ENCODE measurements around the gene ARHGEF4.

Gene ARHGEF4

GRCh38 chr2:130836501-130837174 lies at the start of gene ARHGEF4:
TSS of gene ARHGEF4 (plus strand) at chr2:130836914. CDS start at chr2:130836954, 40 bp downstream.
- no peak for DNase-seq (ENCODE audit: low spot score)
- no peak for FAIRE-seq

- FAIRE-seq (no peak), DNase-seq (ENCODE audit: low spot score) (no peak)
Observed at GRCh38 chr2:130787841-130788240, 48.9 kb upstream of the ARHGEF4 start.

GRCh38 chr2:130790312-130790711 lies 46.4 kb upstream of the ARHGEF4 start:
- FAIRE-seq, result no peak
- DNase-seq (ENCODE audit: low spot score), result no peak

GRCh38 chr2:130790804-130791616 lies 45.7 kb upstream of the ARHGEF4 start:
- FAIRE-seq (no peak), DNase-seq (ENCODE audit: low spot score) (no peak)

GRCh38 chr2:130791617-130791939 lies 45.1 kb upstream of the ARHGEF4 start:
- DNase-seq (ENCODE audit: low spot score) (no peak), FAIRE-seq (no peak)

- no peak for DNase-seq (ENCODE audit: low spot score)
- no peak for FAIRE-seq
Observed at GRCh38 chr2:130795431-130795830, 41.3 kb upstream of the ARHGEF4 start.

- no peak for FAIRE-seq
- no peak for DNase-seq (ENCODE audit: low spot score)
Observed at GRCh38 chr2:130796290-130796689, 40.4 kb upstream of the ARHGEF4 start.

- peak; percentile 71 for DNase-seq (ENCODE audit: low spot score)
- FAIRE-seq, result no peak
Observed at GRCh38 chr2:130797493-130798435, 39.0 kb upstream of the ARHGEF4 start.

- FAIRE-seq, result no peak
- no peak for DNase-seq (ENCODE audit: low spot score)
Observed at GRCh38 chr2:130798472-130799218, 38.1 kb upstream of the ARHGEF4 start.

- no peak for FAIRE-seq
- no peak for DNase-seq (ENCODE audit: low spot score)
Observed at GRCh38 chr2:130799295-130799694, 37.4 kb upstream of the ARHGEF4 start.

GRCh38 chr2:130805613-130806012 lies 31.1 kb upstream of the ARHGEF4 start:
- no peak for FAIRE-seq
- no peak for DNase-seq (ENCODE audit: low spot score)

GRCh38 chr2:130806370-130806769 lies 30.3 kb upstream of the ARHGEF4 start:
- DNase-seq (ENCODE audit: low spot score) (no peak), FAIRE-seq (no peak)

- DNase-seq (ENCODE audit: low spot score) (peak; percentile 18), FAIRE-seq (no peak)
Observed at GRCh38 chr2:130807659-130808385, 28.9 kb upstream of the ARHGEF4 start.

GRCh38 chr2:130808482-130809268 lies 28.0 kb upstream of the ARHGEF4 start:
- no peak for FAIRE-seq
- DNase-seq (ENCODE audit: low spot score), result peak; percentile 9

- FAIRE-seq (no peak), DNase-seq (ENCODE audit: low spot score) (no peak)
Observed at GRCh38 chr2:130810490-130810889, 26.2 kb upstream of the ARHGEF4 start.

- no peak for FAIRE-seq
- DNase-seq (ENCODE audit: low spot score), result no peak
Observed at GRCh38 chr2:130813722-130814121, 23.0 kb upstream of the ARHGEF4 start.

- no peak for FAIRE-seq
- DNase-seq (ENCODE audit: low spot score), result no peak
Observed at GRCh38 chr2:130814931-130815680, 21.6 kb upstream of the ARHGEF4 start.

GRCh38 chr2:130818809-130819208 lies 17.9 kb upstream of the ARHGEF4 start:
- DNase-seq (ENCODE audit: low spot score) (no peak), FAIRE-seq (no peak)

GRCh38 chr2:130819226-130819607 lies 17.5 kb upstream of the ARHGEF4 start:
- FAIRE-seq (no peak), DNase-seq (ENCODE audit: low spot score) (no peak)

All from RCC 7860 (cell line).